Fibroblast of the conjunctiva (primary cell): ENCODE results near the gene VSTM2B.
"Not testable (repeated sequence)": the region's sequence is repeated elsewhere in the genome, so short reads cannot be mapped to it uniquely, and the experiment has no call there.

Experiments
- DNase-seq: peaks from one replicate; pipeline ENCODE4 v3.0.0-alpha.2; 2010; ENCODE audit warnings: low read depth

Gene VSTM2B

GRCh38 chr19:29530540-29531457 is 5.0 kb downstream of the VSTM2B start:
- DNase-seq, result no peak

GRCh38 chr19:29531458-29532025 is 5.7 kb downstream of the VSTM2B start:
- DNase-seq, result no peak

GRCh38 chr19:29532097-29532496 is 6.3 kb downstream of the VSTM2B start:
- DNase-seq, result no peak

- no peak for DNase-seq
Measured at GRCh38 chr19:29532956-29533355, 7.2 kb downstream of the VSTM2B start.

DNA sequence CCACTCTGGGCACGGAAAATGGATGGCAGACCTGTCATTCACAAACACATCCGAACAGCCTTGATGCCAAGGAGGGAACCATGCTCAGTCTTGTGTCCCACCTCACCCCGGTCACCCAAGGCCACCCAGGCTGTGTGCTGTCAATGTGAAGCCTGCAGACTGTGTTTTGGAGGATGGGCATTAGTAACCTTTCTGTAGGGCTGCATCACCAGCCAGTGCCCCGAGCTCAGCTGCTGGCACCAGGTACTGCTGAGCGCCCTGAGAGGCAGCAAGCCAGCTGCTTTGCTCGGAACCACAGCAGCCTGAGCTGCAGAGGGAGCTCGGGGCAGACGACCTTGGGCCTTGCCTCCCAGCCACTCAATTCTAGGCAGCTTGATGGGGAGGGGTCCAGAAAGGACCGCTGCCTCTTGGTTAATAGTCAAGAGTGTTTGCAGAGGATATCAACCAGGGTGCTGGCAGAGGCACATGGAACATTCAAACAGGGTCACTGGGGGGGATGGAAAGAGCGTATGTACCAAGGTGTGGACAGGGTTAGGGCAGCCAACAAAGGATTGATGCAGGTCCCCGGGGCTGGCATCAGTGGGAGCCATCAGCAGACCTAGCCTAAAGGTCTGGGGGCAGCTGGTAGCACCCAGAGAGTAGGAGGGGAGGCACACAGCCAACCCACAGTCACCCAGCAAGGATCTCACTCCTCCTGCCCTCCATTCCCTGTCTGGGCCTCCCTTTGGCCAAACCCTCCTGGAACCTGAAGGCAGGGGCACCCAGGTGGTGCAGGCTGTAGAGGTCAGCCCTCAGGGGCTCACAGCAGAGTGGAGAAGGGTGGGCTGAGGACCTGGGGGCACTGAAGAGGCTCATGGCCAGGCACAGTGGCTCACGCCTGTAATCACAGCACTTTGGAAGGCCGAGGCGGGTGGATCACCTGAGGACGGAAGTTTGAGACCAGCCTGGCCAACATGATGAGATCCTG is 8.1 kb downstream of the VSTM2B start:
- DNase-seq, result no peak

DNA sequence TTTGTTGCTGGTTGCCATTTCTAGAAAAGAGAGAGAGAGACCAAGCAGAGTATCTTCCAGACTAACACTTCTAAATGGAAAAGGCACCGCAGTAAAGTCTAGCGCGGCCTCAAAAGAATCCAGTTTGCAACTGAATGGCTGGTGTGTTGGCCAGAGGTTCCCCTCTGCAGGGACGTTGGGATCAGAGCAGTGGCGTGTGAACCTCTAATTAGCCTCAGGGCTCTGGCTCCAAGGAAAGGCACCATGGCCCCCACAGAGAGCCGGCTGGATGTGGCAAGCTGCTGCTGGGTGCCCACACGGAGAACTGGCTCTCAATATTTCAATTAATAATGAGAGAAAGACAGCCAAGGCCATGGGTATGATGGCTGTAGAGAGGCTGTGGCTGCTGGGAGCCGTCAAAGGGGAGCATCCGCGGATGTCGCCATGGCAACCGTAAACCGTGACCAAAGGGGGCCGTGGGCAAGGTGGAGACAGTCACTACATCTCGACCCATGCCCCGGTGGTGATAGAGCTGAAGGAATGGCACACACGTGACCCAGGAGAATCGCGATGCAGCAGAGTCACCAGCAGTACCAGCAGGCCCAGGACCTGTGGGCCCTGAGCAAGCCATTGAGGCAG is 9.5 kb downstream of the VSTM2B start:
- DNase-seq, result no peak

DNA sequence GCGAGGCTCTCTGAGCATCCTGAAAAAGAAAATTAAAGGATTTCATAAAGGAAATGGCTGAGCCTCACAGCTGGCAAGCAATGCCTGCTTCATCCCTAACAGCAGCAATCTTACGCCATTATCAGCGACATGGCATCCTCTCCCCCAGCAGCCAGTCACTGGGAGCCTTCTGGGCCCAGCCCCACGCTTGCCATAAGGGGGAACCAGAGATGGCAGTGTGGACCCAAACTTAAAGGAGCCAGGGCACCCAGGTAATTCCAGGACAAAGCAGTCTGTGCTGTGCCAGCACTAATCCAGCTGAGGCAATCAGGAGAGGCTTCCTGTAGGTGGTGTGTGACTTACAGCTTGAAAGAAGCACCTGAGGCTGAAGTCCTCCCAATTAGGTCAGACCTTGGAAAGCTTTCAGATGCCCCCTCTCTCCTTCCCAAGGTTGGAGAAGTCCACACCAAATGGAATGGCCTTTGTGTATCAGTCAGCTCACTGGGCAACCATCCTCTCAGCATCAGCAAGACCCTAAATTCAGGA is 10.3 kb downstream of the VSTM2B start:
- no peak for DNase-seq

DNA sequence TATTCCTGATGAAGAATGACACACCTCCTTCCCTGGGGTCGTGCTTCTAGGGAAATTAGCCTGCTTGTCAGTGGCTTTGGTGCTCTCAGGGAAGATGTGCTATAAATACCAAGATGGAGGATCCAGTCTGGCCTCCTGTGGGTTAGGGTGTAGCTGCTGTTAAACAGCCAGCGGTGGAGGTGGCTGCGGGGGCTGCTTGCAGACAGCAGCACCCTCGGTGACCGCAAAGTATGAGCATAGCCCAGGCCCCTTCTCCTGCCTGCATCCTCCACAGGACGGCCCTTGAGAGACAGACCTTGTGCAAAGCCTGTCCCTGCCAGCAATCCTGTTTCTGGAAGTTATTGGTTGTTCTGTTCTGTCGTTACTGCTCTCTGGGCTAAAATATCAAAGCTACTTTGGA is 11.4 kb downstream of the VSTM2B start:
- no peak for DNase-seq

GRCh38 chr19:29537601-29538000 is 11.8 kb downstream of the VSTM2B start:
- DNase-seq, result no peak

DNA sequence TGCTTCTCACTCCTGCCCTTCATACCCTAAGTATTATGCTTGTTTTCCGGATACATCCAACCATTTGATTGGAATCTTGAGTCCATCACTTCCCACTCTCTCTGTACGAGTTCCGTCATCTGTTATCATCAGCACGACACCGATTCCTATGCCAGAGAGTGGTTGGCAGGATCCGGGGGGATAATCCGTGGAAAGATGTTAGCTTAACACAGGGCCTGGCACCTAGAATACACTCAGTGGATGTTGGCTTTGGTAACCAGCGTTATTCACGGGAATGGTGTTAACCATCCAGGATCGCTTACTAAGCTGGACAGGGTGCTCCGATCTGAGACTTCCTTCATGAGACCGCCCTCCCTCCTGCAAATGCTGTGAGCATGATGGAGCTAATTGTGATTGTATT is 12.4 kb downstream of the VSTM2B start:
- DNase-seq, result no peak

DNA sequence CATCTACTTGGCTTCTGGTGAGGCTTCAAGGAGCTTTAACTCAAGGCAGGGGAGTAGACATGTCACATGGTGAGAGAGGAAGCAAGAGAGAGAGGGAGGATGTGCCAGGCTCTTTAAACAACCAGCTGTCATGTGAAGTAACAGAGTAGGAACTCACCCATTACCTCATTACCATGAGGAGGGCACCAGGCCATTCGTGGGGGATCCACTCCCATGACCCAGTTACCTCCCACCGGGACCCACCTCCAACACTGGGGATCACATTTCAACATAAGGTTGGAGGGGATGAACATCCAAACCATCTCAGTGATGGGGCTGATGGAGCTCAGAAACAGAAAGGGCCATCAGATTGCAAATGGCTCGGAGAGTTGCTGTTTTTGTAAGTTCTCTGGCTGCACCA is 12.9 kb downstream of the VSTM2B start:
- no peak for DNase-seq

DNA sequence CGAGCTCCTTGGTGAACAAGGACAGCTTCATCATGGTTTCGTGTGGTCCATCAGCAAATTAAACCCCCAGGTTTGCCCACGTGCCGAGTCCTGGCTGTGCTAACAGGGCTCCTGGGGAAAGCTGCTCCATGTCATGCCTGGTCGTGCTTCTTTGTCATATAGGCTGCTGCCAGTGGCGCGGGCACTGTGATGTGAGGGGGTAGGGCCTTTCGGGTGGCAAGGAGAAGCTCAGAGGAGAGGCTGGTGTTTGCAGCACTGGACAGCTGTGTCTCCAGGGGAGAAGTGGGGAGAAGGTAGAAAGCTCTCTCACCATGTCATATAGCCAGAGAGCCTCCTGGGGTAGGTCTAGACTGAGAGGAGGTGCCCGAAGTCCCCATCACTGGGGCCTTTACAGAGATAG is 13.3 kb downstream of the VSTM2B start:
- DNase-seq, result no peak

DNA sequence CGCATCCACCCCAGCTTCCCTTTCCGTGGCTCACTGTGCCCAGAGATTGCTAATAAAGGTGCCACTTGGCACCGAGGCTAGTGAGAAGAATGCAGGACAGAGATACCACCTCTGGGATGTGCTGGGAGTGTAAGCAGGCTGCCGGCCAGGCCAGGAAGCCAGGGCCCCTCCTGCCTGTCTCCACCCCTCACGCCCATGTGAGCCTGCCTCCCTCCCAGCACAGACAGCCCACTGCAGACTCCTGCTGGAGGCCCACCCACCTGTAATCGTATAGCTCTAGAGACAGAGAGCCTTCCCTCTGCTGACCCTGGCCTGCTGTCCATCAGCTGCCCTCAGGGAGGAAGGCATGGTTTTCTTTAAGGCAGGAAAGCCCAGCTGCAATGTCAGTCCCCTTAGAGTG is 13.9 kb downstream of the VSTM2B start:
- no peak for DNase-seq

- no peak for DNase-seq
Measured at GRCh38 chr19:29540114-29540513, 14.3 kb downstream of the VSTM2B start.

DNA sequence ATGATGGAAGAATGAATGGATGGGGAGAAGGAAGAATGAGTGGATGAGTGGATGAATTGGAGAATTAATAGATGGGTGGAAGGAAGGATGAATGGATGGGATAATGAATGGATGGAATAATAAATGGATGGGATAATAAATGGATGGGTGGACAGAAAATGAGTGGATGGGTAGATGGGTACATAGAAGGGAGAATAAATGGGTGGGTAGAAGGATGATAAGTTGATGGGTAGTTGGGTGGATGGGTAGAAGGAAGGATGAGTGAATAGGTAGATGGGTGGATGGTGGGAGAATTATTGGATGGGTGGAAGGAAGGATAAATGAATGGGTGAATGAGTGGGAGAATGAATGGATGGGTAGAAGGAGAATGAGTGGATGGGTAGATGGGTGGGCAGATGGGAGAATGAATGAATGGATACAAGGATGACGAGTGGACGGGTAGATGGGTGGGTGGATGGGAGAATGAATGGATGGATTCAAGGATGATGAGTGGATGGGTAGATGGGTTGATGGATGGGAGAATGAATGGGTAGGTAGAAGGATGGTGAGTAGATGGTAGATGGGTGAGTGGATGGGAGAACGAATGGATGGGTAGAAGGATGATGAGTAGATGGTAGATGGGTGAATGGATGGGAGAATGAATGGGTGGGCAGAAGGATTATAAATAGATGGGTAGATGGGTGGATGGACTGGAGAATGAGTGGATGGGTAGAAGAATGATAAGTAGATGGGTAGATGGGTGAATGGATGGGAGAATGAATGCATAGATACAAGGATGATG is 15.9 kb downstream of the VSTM2B start:
- DNase-seq, result no peak

GRCh38 chr19:29542327-29542726 is 16.5 kb downstream of the VSTM2B start:
- no peak for DNase-seq

GRCh38 chr19:29542776-29543175 is 17.0 kb downstream of the VSTM2B start:
- no peak for DNase-seq

- no peak for DNase-seq
Measured at GRCh38 chr19:29543381-29543780, 17.6 kb downstream of the VSTM2B start.

GRCh38 chr19:29544656-29545360 is 19.0 kb downstream of the VSTM2B start:
- DNase-seq, result no peak

GRCh38 chr19:29545447-29545846 is 19.7 kb downstream of the VSTM2B start:
- DNase-seq, result not testable (repeated sequence)
